MM.1S (cell line): ENCODE measurements around the gene HDAC7.
"Not testable (repeated sequence)": the region's sequence is repeated elsewhere in the genome, so short reads cannot be mapped to it uniquely, and the experiment has no call there.

Source experiments
- DNase-seq: peaks from one replicate; pipeline ENCODE4 v3.0.0-alpha.2; 2015
- H2AFZ ChIP-seq: fragments of 300-600 bp; sonication (generic); 2 replicates; pipeline ENCODE4 v1.6.0; 2016; ENCODE audit warnings: antibody characterized with exemption, low read length
- H3F3A ChIP-seq: fragments of 300-600 bp; sonication (generic); 2 replicates; pipeline ENCODE4 v1.6.1; 2016; ENCODE audit warnings: mild to moderate bottlenecking, antibody characterized with exemption, low read length, moderate library complexity, mixed read lengths; ENCODE audit not compliant: insufficient read depth
- H3K27ac ChIP-seq: fragments of 300-600 bp; sonication (generic); 2 replicates; pipeline ENCODE4 v1.5.1; 2016; ENCODE audit warnings: mild to moderate bottlenecking, low read length
- H3K27me3 ChIP-seq: fragments of 300-600 bp; sonication (generic); replicated peaks from 2 replicates; pipeline ENCODE4 v1.6.0; 2016; ENCODE audit warnings: low read length; ENCODE audit not compliant: insufficient read depth
- H3K36me3 ChIP-seq: fragments of 300-600 bp; sonication (generic); replicated peaks from 2 replicates; pipeline ENCODE4 v1.6.1; 2016; ENCODE audit warnings: mild to moderate bottlenecking, low read length, mixed read lengths; ENCODE audit not compliant: insufficient read depth
- H3K4me1 ChIP-seq: fragments of 300-600 bp; sonication (generic); 2 replicates; pipeline ENCODE4 v1.6.1; 2016; ENCODE audit warnings: low read length, mixed read lengths
- H3K4me2 ChIP-seq: fragments of 300-600 bp; sonication (generic); 2 replicates; pipeline ENCODE4 v1.6.0; 2016; ENCODE audit warnings: low read depth, low read length
- H3K4me3 ChIP-seq: fragments of 300-600 bp; sonication (generic); 2 replicates; pipeline ENCODE4 v1.5.1; 2016; ENCODE audit warnings: low read length, mixed read lengths
- H3K79me2 ChIP-seq: fragments of 300-600 bp; sonication (generic); 2 replicates; pipeline ENCODE4 v1.6.1; 2016; ENCODE audit warnings: mixed run types, low read length, mixed read lengths
- H3K9ac ChIP-seq: fragments of 300-600 bp; sonication (generic); 2 replicates; pipeline ENCODE4 v1.6.1; 2016; ENCODE audit warnings: low read length, mixed read lengths
- H3K9me2 ChIP-seq: fragments of 300-600 bp; sonication (generic); replicated peaks from 2 replicates; pipeline ENCODE4 v1.6.1; 2016; ENCODE audit warnings: mild to moderate bottlenecking, low read length, mixed read lengths; ENCODE audit not compliant: insufficient read depth
- H3K9me3 ChIP-seq: fragments of 300-600 bp; sonication (generic); replicated peaks from 2 replicates; pipeline ENCODE4 v1.6.1; 2016; ENCODE audit warnings: mild to moderate bottlenecking, low read length, mixed read lengths; ENCODE audit not compliant: insufficient read depth
- H4K20me1 ChIP-seq: fragments of 300-600 bp; sonication (generic); 2 replicates; pipeline ENCODE4 v1.6.1; 2016; ENCODE audit warnings: mild to moderate bottlenecking, low read length, moderate library complexity, mixed read lengths; ENCODE audit not compliant: insufficient read depth
- EZH2 ChIP-seq: fragments of 300-600 bp; sonication (generic); optimal IDR thresholded peaks from 2 replicates; pipeline ENCODE3; 2017; ENCODE audit warnings: low read depth, mild to moderate bottlenecking, antibody characterized with exemption, low read length, mixed read lengths
- EZH2phosphoT487 ChIP-seq: fragments of 300-600 bp; sonication (generic); IDR thresholded peaks from 2 replicates; pipeline ENCODE4 v1.6.1; 2018; ENCODE audit warnings: antibody characterized with exemption, low read length
- TF ChIP-seq, protein P1 (sequence below): fragments of 300-600 bp; sonication (generic); IDR thresholded peaks from 2 replicates; pipeline ENCODE4 v1.5.1; 2016; ENCODE audit warnings: antibody characterized with exemption, low read length, mixed read lengths

The HDAC7 gene

DNA sequence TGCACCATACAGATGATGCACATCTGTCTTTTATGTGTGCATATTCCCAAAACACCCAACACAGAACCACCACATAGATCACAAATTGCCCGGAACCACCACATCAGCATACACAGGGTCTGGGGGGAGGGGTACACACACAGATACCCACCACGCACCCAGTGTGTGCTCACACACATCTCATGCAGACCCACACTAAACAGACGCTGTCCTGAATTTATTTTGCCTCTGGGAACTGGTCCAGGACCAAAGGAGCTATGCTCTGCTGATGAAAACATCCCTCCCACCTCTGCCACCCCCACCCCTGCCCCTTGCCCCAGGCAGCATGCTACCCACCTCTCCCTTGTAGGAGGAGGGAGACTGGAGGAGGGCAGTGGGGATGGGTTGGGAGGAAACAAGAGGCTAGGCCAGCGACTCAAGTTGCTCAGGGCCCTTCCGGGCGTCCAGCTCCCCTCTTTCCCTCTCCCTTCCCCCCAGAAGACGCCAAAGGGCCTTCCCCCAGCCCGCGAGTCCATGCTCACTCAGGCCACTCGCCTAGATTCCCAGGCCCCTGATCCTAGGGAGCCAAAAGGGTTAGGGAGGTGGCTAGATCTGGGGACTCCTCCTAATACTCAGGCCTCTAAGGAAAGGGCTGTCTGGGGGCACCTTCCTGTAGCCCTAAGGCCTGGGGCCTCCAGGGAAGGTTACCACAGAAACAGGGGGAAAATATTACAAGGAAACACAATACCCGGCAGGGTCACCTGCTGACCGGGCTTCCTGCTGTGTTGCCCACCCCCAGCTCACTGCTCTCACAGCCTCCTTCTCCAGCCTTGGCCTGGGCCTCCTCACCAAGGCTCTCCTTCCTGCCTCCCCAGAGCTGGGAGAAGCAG is 3.1 kb downstream of the HDAC7 start:
- Histone ChIP-seq H3K27ac (peak overlapping the region; percentile 70; the same call in 1 of the 2 replicates), H3F3A (peaks cover 41% of the 10 kb centered on the region), H3K4me1 (peaks cover 61% of the 10 kb centered on the region), H3K9ac (peak overlapping the region; percentile 88; the same call in 1 of the 2 replicates), H3K79me2 (peaks cover 78% of the 10 kb centered on the region), H3K27me3 (no peaks in the 10 kb centered on the region), H2AFZ (no peak overlapping the region), H4K20me1 (no peaks in the 10 kb centered on the region), H3K4me2 (peak overlapping the region; percentile 97), H3K4me3 (peak overlapping the region; percentile 89), H3K9me2 (no peaks in the 10 kb centered on the region), H3K36me3 (no peaks in the 10 kb centered on the region), H3K9me3 (no peaks in the 10 kb centered on the region)
- TF ChIP-seq EZH2phosphoT487 (no peak), EZH2 (no peak)
- TF ChIP-seq, protein P1, sequence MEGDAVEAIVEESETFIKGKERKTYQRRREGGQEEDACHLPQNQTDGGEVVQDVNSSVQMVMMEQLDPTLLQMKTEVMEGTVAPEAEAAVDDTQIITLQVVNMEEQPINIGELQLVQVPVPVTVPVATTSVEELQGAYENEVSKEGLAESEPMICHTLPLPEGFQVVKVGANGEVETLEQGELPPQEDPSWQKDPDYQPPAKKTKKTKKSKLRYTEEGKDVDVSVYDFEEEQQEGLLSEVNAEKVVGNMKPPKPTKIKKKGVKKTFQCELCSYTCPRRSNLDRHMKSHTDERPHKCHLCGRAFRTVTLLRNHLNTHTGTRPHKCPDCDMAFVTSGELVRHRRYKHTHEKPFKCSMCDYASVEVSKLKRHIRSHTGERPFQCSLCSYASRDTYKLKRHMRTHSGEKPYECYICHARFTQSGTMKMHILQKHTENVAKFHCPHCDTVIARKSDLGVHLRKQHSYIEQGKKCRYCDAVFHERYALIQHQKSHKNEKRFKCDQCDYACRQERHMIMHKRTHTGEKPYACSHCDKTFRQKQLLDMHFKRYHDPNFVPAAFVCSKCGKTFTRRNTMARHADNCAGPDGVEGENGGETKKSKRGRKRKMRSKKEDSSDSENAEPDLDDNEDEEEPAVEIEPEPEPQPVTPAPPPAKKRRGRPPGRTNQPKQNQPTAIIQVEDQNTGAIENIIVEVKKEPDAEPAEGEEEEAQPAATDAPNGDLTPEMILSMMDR, result no peak
- DNase-seq, result no peak

DNA sequence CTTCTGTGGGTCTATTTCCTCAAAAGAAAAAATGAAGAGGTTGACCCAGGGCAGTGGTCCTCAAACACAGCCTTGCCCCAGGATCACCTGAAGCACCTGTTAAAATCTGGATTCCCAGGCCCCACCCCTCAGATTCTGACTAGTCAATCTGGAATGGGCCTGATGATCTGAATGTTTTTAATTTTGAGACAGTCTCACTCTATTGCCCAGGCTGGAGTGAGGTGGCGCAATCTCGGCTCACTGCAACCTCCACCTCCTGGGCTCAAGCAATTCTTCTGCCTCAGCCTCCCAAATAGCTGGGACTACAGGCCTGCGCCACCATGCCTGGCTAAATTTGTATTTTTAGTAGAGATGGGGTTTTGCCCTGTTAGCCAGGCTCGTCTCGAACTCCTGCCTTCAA is 4.3 kb downstream of the HDAC7 start:
- H2AFZ ChIP-seq, H3K4me2 ChIP-seq, H3K4me3 ChIP-seq, H3K36me3 ChIP-seq, H3K9me2 ChIP-seq, H4K20me1 ChIP-seq, H3K9ac ChIP-seq, H3K9me3 ChIP-seq, H3K27me3 ChIP-seq, DNase-seq: not testable (repeated sequence)
- peaks cover 87% of the 10 kb centered on the region for H3K79me2 ChIP-seq
- H3K27ac ChIP-seq, result peak overlapping the region; percentile 96; the same call in 1 of the 2 replicates
- H3K4me1 ChIP-seq, result peaks cover 68% of the 10 kb centered on the region
- peaks cover 53% of the 10 kb centered on the region for H3F3A ChIP-seq

DNA sequence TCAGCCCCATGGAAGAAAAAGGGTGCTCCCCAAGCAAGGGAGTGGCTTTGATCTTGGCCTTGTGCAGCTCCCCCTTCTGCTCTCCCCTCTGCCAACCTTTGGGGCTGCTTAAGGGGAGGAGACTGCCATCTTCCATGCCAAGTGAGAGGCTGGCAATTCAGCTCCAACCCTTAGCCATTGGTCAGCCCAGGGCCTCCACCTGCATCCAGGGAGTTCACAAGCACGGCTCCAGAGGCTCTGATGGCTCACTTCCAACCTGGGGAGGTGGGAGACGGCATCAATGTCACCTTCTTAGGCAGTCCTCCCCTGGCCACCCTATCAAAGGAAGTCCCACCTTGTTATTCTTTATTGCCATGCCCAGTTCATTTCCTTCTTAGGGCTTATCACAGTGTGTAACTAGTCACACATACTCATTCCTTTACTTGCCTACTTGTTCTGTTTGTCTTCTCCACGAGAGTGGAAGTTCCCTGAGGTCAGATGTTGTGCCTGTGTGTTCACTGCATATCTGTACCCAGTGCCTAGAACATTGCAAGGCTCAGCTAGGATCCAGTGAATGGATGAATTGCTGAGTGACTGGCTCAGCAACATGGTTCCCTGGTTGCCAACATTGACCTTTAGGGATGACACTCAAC is 5.0 kb downstream of the HDAC7 start:
- Histone ChIP-seq H3K4me3 (peak overlapping the region; percentile 62), H3K79me2 (peaks cover 90% of the 10 kb centered on the region), H3K27me3 (no peaks in the 10 kb centered on the region), H2AFZ (no peak overlapping the region), H3K36me3 (no peaks in the 10 kb centered on the region), H3K9me3 (no peaks in the 10 kb centered on the region), H3K9me2 (no peaks in the 10 kb centered on the region), H4K20me1 (no peaks in the 10 kb centered on the region), H3K27ac (peak overlapping the region; percentile 96), H3K4me2 (peak overlapping the region; percentile 97), H3K4me1 (peaks cover 73% of the 10 kb centered on the region), H3K9ac (peak overlapping the region; percentile 83; the same call in 1 of the 2 replicates), H3F3A (peaks cover 61% of the 10 kb centered on the region)
- DNase-seq, result no peak
- TF ChIP-seq, protein P1, result no peak
- TF ChIP-seq EZH2, result no peak
- no peak for TF ChIP-seq EZH2phosphoT487
